ENCODE results near the gene CALN1. TPM values are rescaled to one million over a fixed set of nuclear protein-coding genes. Genes with fewer than 3 reads are reported as not detected.
"Not testable (repeated sequence)": the region's sequence is repeated elsewhere in the genome, so short reads cannot be mapped to it uniquely, and the experiment has no call there.

Gene CALN1
- total RNA-seq, 1 donor from 2014 or later, result 0.13 TPM

DNA sequence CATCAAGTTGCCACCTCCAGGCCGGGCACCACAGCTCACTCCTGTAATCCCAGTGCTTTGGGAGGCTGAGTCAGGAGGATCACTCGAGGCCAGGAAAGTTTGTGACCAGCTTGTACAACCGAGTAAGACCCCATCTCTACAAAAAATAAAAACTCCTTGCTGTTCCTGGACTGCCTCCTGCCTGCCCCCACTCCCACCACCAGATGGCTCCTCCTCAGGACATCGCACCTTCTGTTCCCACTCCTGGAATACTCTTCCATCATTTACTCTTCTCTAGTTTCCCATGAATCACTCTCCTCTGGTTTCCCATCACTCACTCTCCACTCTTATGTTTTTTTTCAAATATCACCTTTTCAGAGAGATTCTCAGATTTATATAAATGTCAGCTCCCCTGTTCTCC is 540.7 kb downstream of the CALN1 start:
- DNase-seq (ENCODE audit: low read depth in 2 of 2), result no peak

DNA sequence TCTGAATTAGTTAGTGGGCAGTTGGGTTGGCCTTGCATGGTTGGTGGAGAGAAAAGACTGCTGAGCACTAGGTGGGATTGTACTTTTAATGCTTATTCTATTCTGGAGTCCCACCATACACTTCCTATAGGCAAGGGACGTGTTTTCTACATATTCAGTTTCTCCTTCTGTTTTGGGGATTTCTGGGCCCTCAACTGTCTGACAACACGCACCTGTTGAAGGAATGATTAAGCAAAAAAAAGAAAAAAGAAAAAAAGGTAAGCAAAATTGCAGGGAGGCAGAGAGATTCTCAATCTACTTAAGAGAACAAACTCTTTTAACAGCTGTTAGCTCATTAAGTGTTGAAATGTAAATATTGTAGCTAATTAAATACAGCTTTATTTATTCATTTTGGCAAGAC is 541.3 kb downstream of the CALN1 start:
- DNase-seq (ENCODE audit: low read depth in 2 of 2), result no peak

DNA sequence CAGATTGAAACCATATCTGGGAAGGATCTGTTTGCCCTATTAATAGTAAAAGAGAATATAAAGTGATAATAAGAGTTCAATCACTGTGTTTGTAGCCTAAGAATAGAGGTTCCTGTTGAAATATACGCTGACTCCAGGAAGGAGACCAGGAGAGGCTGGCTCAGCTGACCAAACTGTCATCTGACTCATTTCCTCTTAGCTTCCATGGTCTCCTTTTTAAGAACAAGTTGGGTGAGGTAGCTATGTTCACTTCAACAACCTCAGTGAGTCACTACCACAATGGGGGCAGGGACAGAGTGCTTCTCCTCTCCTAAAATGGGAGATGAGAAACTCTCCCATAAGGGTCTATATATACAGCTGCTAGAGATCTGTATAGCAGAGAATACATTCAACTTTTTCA is 543.3 kb downstream of the CALN1 start:
- no peak for DNase-seq (ENCODE audit: low read depth in 2 of 2)

DNA sequence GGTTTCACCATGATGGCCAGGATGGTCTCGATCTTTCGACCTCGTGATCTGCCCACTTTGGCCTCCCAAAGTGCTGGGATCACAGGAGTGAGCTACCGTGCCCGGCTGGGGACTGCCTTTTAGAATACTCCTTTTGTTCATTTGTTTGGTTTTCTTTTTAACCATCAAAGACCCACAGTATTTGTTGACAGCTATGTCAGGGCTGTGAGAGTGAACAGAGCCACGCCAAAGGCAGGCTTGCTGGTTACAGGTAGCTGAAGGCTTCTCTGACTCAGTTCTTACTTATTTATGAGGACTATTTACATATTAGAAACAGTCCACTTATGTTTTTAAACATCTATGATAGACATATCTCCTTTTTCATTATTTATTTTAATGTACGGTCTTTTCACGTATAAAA is 544.5 kb downstream of the CALN1 start:
- no peak for DNase-seq (ENCODE audit: low read depth in 2 of 2)

DNA sequence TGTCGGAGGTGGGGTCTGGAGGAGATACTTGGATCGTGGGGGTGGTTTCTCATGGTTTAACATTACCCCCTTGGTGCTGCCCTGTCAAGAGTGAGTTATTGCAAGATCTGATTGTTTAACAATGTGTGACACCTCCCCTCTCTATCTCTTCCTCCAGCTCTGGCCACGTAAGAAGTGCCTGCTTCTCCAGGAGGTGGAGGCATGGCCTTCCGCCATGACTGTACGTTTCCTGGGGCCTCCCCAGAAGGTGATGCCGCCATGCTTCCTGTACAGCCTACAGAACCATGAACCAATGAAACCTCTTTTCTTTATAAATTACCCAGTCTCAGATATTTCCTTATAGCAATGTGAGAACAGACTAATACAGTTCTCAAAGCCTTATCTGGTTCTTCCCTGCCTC is 547.0 kb downstream of the CALN1 start:
- DNase-seq (ENCODE audit: low read depth in 2 of 2), result no peak

DNA sequence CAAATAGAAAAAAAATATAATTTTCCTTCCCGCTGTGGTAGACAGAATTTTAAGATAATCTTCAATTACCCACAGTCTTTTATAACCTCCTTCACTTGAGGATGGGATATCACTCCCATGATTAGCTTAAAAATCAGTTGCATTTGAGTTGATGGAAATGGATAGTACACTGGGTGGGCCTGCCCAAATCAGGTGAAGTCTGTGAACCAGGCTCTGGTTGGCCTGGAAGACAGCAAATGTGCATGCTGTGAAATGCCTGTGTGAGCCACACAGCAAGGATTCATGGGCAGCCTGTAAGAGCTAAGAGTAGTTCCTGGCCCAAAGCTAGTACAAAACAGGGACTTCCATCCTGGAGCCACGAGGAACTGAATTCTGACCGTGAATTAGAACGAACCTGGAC is 548.0 kb downstream of the CALN1 start:
- no peak for DNase-seq (ENCODE audit: low read depth in 2 of 2)

DNA sequence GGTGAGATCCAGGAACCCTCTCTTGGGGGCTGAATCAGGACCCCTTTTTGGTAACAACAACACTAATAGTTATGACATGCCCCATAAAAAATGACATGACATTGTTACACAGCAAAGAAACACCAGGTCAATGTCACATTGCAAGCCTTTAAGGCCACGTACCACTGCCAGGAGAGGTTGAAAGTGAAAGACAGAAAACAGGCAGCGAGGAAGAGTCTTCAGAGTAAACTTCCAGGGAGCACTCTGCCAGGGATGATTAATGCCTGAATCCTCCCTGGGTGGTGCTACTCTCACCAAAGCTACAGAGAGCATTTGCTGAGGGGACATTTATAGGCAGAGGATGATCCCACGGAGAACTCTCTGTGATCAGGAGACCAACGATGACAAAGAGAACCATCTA is 551.6 kb downstream of the CALN1 start:
- no peak for DNase-seq (ENCODE audit: low read depth in 2 of 2)

DNA sequence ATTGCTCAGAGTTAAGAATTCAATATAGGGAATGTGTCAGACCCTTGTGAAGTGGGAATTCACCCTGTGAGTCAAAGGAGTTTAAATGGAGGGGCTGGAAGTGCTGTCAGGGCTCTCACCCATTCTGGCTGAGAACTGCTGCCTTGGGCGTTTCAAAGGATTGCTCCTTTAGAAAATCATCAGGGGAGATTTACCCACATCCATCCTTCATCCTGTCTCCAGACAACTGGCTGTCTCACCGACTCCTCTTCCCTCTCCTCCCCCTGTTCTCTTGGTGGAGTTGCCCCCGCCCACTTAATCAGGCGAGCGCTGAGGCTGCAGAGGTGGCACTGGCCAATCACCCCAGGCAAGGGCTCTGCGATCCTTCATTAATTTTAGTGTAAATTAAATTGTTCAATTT is 554.8 kb downstream of the CALN1 start:
- DNase-seq (ENCODE audit: low read depth in 2 of 2), result no peak

DNA sequence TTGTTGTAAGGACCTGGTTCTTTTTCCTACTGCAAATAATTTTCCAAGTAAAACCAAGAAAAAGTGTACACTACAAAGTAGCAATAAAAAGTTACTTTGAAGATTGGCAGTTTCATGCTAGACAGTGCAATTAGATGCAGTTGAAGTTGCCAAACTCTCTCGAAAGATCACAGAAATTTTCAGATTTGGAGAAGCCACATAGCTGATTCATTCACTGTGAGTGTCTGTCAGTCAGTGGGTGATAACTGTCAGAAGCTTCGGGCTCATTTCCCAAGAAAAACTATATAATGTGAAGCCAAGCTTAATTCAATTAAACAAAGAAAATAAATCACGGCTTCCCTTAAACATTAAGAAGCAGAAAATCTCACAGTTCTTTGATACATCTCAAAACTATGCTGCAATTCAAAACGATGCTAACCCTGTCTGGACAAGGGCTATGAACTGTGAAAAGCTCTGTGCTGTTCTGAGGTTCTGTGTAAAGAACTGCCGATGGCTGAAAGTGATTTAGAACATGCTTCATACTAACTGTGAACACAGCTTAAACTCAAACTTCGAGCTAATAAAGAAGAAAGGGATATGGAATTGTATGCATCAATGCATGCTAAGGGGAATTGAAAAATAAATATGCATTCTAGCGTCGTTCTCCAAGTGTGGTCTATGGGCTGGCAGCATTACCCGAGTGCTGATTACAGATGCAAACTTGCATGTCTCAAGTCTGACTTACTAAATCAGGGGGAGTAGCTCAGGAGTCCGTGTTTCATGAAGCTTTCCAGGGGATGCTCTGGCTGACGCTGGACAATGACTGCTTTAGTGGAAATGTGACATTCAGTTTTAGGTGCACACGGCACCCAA is 557.4 kb downstream of the CALN1 start:
- DNase-seq (ENCODE audit: low read depth in 2 of 2), result no peak

DNA sequence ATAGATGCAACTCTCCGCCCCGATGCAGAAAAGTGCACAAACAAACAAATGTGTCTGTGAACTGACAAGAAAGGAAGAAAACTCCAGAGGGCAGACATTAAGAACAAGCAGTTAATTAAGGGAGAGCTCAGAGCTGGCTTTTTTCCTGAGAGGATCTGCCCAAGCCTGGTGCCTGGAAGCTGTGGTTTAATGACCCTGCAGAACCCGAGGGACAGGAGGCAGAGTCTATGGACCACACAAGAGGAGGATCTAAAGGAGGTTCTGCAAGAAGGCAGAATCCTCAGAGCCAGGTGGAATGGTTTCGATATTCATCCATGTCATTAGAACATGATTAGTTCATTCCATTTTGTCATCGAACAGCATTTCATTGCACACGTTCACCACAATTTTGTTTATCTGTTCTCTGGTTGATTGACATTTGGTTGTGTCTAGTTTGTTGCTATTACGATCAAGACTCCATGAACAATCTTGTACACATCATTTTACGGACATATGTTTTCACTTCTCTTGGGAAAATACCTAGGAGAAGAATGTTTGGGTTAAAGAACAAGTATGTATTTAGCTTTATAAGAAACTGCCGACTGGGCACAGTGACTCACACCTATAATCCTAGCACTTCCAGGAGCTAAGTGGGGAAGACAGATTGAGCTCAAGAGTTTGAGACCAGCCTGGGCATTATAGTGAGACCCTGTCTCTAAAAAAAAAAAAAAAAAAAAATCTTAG is 560.2 kb downstream of the CALN1 start:
- no peak for DNase-seq (ENCODE audit: low read depth in 2 of 2)

DNA sequence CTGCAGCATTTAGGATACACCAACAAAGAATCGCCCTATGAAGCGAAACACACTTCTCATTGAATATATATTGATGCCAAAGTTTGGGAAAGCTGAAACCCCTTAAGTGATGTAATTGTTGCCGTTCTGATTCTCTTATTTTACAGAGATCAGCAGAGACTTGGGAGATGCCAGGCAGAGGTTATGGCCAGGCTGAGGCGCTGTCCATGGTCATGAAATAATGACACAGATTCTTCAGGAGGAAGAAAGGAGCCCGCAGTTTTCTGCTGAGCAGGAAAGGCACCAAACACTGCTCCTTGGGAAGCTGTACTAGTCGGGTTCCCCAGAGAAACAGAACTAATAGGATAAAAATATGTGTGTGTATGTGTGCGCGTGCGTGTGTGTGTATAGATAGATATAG is 566.0 kb downstream of the CALN1 start:
- no peak for DNase-seq (ENCODE audit: low read depth in 2 of 2)

DNA sequence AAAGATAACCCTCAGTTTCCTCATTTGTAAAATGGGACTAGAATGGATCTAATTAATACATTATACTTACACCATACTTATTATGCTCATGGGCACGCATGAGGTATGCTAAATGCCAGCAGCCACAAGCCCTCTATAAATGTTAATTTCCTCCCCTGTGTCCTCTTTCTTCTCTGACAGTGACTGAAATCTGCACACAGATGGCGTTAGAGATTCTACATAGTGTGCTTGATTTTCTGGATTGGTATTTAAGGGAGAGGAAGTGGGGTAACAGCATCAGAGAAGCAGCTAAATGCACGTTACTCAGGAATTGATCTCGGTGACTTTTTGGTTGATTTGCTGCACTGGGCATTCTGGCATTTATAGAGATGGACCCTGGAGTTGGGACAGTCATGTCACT is 568.5 kb downstream of the CALN1 start:
- no peak for DNase-seq (ENCODE audit: low read depth in 2 of 2)

DNA sequence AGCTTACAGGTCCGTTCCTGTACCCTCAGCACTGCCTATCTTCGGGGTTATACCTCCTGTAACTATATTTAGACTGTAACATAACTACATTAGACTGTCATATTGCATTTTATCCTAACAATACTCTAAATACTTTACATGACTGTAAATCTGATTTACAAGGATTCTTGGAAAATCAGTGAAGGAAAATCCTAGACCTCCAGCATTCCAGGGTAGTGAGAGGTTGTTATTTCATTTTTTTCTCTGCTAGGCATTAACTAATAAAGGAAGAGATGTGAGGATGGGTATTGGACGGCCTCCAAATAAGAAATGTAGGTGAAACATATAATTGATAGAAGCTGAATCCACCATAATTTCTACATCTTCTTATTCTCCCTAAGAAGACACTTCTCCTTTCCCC is 569.4 kb downstream of the CALN1 start:
- DNase-seq (ENCODE audit: low read depth in 2 of 2), result no peak

DNA sequence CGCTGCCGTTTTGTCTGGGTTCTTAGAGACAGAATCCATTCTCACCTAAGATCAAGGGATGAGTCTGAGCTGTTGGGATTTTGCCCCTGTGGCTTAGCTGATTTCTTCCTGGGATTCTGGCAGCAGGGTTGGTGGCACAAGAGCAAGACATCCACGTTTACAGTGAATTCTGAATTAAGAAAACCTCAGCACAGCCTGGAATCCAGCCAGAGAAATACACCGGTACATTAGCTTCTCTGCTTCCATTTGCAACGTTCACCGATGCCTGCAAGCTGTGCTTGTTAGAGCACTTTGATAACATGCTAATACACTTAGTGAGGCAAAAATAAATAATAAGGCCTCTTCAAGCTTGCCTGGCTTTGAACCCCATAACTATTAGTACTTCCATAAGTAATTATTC is 569.8 kb downstream of the CALN1 start:
- no peak for DNase-seq (ENCODE audit: low read depth in 2 of 2)

DNA sequence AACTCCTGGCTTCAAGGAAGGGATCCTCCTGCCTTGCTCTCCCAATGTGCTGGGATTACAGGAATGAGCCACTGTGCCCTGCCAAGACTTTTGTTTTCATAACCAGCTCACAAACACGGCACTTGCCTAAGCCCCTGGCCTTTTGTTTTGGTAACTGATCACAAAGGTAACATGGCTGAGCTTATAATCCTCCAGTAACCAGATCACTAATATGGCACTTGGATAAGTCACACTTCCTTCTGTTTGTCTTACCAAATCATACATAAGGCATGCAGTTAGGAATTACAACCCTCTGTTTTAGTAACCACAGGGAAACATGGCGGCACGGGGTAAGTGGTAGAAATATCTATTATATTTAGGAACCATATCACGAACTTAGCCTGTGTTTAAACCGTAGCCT is 577.1 kb downstream of the CALN1 start:
- DNase-seq (ENCODE audit: low read depth in 2 of 2), result no peak

DNA sequence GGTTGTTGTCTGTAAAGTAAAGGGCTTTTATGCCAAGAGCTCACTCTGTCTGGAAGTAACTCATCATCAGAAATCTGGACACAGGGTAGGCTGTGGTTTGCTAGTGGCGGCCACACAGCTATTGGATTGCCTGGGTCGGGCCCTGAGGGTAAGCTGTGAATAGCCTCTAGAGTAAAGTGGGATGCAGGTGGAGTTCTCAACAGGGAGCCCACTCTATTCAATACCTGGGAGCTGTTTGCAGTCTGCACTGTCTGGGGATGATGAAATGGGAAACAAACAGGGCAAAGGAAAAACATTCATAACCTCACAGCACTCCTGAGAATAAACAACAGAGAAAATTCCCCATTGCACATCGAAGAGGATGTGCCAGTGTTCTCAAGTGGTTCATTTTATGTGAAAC is 582.6 kb downstream of the CALN1 start:
- DNase-seq (ENCODE audit: low read depth in 2 of 2), result no peak

DNA sequence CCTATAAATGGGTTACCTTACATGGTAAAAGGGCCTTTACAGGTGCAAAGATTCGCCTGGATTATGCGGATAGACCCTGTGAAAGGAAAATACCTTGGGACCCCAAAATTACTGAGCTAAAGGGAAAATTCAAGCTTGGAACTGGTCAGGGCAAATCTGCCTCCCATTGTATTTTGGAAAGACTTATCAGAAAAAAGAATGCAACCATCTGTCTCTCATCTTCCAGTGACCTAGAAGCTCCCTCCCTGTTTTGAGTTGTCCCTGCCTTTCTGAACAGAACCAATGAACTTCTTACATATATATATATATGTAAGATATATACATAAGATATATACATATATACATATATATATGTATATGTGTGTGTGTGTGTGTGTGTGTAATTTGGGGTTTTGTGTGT is 583.8 kb downstream of the CALN1 start:
- no peak for DNase-seq (ENCODE audit: low read depth in 2 of 2)

DNA sequence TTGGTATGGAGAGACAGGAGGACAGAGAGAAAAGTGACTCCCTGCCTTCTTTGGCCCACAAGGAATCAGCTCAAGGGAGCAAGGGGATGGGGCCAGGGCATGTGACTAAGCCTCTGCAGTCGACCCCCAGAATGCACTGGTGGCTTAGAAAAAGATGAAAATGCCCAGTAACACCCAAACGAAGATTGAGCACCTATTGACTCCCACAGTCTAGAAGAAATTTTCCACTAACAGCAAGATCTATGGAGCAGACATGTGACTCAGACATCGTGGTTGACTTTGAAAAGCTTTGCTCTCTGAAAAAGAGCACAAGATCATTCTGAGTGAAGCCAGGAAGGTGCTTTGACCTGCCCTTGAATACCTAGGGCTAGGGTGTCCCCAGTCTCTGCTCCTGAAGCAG is 586.0 kb downstream of the CALN1 start:
- no peak for DNase-seq (ENCODE audit: low read depth in 2 of 2)

DNA sequence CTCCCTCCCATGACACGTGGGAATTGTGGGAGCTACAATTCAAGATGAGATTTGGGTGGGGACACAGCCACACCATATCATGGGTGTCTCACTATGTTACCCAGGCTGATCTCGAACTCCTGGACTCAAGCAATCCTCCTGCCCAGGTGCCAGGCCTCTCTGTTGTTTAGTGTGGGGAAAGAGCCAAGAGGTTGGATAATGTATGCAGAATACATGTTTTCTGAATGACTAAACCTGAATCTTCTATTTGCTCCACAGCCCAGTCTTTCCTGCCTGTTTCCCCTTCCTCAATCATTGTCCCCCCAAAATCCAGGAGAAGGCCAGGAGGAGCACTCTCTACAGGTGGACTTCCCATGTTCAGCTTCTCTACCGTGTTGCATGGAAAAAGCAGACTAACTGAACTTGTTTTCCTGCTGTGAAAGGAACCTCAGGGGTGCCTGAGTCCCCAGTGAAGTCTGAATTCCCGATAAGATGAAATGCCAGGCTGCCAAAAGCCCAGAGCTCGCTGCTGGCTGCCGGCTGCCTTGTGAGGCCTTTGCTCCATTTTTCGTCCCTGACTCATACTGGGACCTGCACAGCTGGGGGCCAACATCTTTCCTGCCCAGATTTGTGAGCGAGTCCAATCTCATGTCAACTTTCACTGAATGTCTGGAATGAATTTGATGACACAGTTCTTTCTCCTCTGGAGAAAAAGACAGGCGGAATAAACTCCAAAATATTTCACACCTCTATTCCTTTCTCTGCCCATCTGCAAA is 588.0 kb downstream of the CALN1 start:
- no peak for DNase-seq (ENCODE audit: low read depth in 2 of 2)

DNA sequence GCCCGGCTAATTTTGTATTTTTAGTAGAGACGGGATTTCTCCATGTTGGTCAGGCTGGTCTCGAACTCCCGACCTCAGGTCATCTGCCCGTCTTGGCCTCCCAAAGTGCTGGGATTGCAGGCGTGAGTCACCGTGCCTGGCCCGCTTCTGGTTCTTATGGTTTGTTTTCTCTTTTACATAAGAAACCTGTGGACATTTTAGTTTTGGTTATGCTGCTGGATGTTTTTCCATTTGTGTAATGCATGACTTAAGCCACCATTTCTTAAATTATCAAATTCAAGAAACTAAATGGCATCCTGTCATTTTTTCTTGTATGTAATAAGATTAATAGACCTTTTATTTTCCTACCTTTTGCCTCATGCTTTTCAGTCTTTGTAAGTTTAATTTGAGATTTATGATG is 589.7 kb downstream of the CALN1 start:
- not testable (repeated sequence) for DNase-seq (ENCODE audit: low read depth in 2 of 2)

DNA sequence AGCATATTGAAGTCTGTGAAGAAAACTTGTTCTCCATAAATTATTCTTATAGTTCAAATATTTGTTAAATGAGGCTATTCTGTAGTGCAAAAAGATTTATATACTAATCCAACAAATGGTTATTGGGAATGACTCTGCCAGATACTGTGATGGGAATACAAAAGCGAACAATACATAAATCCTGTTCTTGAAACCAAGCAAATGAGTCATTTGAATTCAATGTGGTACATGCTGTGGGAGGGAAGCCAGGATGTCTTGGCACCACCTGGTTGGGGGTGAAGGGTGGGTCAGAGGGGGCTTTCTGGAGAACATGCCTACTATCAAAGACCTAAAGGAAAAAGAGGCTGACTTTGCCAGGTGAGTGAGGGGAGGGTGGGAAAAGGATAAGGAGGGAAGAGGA is 594.2 kb downstream of the CALN1 start:
- no peak for DNase-seq (ENCODE audit: low read depth in 2 of 2)

DNA sequence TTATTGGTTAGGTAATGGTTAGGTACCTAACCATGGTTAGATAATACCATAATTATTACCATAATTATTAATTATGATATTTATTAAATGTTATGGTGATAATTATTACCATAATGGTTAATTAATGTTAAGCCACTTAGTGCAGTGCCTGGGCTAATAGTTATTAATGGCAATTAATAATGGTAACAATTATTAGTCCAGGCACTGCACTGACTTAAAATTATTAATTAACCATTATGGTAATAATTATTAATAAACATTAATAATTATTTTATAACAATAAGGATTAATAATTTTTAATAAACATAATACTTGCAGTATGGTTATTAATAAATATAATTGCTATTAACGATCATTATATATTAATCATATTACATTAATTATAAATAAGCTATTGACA is 604.0 kb downstream of the CALN1 start:
- no peak for DNase-seq (ENCODE audit: low read depth in 2 of 2)

DNA sequence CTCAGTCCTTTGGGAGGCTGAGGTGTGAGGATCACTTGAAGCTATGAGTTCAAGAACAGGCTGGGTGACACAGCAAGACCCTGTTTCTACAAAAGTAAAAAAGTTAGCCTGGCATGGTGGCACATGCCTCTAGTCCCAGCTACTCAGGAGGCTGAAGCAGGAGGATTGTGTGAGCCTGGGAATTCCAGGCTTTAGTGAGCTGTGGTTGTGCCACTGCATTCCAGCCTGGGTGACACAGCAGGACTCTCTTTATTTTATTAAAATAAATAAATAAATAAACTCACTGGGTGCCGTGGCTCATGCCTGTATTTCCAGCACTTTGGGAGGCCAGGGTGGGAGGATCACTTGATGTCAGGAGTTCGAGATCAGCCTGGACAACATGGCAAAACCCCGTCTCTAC is 607.9 kb downstream of the CALN1 start:
- DNase-seq (ENCODE audit: low read depth in 2 of 2), result no peak

Data from dermis microvascular lymphatic vessel endothelial cell (primary cell).